Astrocyte (in vitro differentiated cells and primary cell): ENCODE data around the gene HSD11B1. TPM values are rescaled to one million over a fixed set of nuclear protein-coding genes. Genes with fewer than 3 reads are reported as not detected.
A peak's percentile ranks its signal among the peaks of the same experiment; 100 is the strongest.

Experiments used
- DNase-seq: peaks from one replicate; pipeline ENCODE4 v3.0.0-alpha.2; 2010; ENCODE audit warnings: low read depth
- FAIRE-seq: peaks from 2 replicates; lab custom pipeline; 2011; peaks lifted over from hg19 to GRCh38; lab: Jason Lieb, UNC
- H2AFZ ChIP-seq: 2 replicates; pipeline ENCODE4 v1.6.0; 2012; ENCODE audit warnings: low read depth, low read length, inconsistent platforms
- H3K27ac ChIP-seq: 2 replicates; pipeline ENCODE4 v1.5.1; 2011; ENCODE audit warnings: low read depth, low read length, inconsistent platforms
- H3K27me3 ChIP-seq: 2 replicates; pipeline ENCODE4 v1.6.0; 2011; ENCODE audit warnings: low read length, inconsistent platforms; ENCODE audit not compliant: insufficient read depth
- H3K36me3 ChIP-seq: 2 replicates; pipeline ENCODE4 v1.5.1; 2011; ENCODE audit warnings: low read length, inconsistent platforms; ENCODE audit not compliant: insufficient read depth
- H3K4me1 ChIP-seq: 2 replicates; pipeline ENCODE4 v1.5.1; 2011; ENCODE audit warnings: low read length, inconsistent platforms; ENCODE audit not compliant: insufficient read depth
- H3K4me2 ChIP-seq: 2 replicates; pipeline ENCODE4 v1.6.0; 2012; ENCODE audit warnings: low read length, inconsistent platforms
- H3K4me3 ChIP-seq: 2 replicates; pipeline ENCODE4 v1.5.1; 2011; ENCODE audit warnings: low read depth, mild to moderate bottlenecking, low read length, inconsistent platforms; ENCODE audit not compliant: insufficient read depth
- H3K79me2 ChIP-seq: 2 replicates; pipeline ENCODE4 v1.6.0; 2012; ENCODE audit warnings: mild to moderate bottlenecking, low read length, inconsistent platforms; ENCODE audit not compliant: insufficient read depth
- H3K9ac ChIP-seq: 2 replicates; pipeline ENCODE4 v1.6.0; 2012; ENCODE audit warnings: mild to moderate bottlenecking, low read length, inconsistent platforms
- H3K9me3 ChIP-seq: 2 replicates; pipeline ENCODE4 v1.5.1; 2012; ENCODE audit warnings: low read depth, mild to moderate bottlenecking, low read length, inconsistent platforms; ENCODE audit not compliant: insufficient read depth
- H4K20me1 ChIP-seq: 2 replicates; pipeline ENCODE4 v1.6.0; 2012; ENCODE audit warnings: low read length, inconsistent platforms; ENCODE audit not compliant: insufficient read depth
- H3K27ac Mint-ChIP-seq: one replicate; pipeline ENCODE4 v1.8.0; 2021; ENCODE audit warnings: mild to moderate bottlenecking, mixed read lengths; ENCODE audit not compliant: unreplicated experiment
- H3K27me3 Mint-ChIP-seq: one replicate; pipeline ENCODE4 v1.8.0; 2021; ENCODE audit warnings: low read depth, mixed read lengths; ENCODE audit not compliant: unreplicated experiment
- H3K36me3 Mint-ChIP-seq: one replicate; pipeline ENCODE4 v1.8.0; 2021; ENCODE audit warnings: low read depth, mixed read lengths; ENCODE audit not compliant: unreplicated experiment
- H3K4me1 Mint-ChIP-seq: one replicate; pipeline ENCODE4 v1.8.0; 2021; ENCODE audit warnings: low read depth, mixed read lengths; ENCODE audit not compliant: unreplicated experiment
- H3K4me3 Mint-ChIP-seq: one replicate; pipeline ENCODE4 v1.8.0; 2021; ENCODE audit warnings: mild to moderate bottlenecking, moderate library complexity, mixed read lengths; ENCODE audit not compliant: unreplicated experiment
- H3K9me3 Mint-ChIP-seq: one replicate; pipeline ENCODE4 v1.8.0; 2021; ENCODE audit warnings: mild to moderate bottlenecking, mixed read lengths; ENCODE audit not compliant: unreplicated experiment
- CTCF ChIP-seq: IDR thresholded peaks from 2 replicates; pipeline ENCODE4 v1.5.1; 2011; ENCODE audit warnings: low read depth, mild to moderate bottlenecking, inconsistent platforms, low read length, moderate library complexity; ENCODE audit not compliant: insufficient read depth
- EZH2 ChIP-seq: IDR thresholded peaks from 2 replicates; pipeline ENCODE4 v1.6.1; 2012; ENCODE audit warnings: mild to moderate bottlenecking, low read length, inconsistent platforms; ENCODE audit not compliant: insufficient read depth
- total RNA-seq: library from RNA; stranded (reverse); gene quantifications from 2 replicates; pipeline ENCODE4 v1.2.1, GENCODE V29; 2021

HSD11B1 gene
- total RNA-seq, 1 donor from 2014 or later = not detected

GRCh38 chr1:209672705-209673630 is 31.7 kb upstream of the HSD11B1 start:
- Histone ChIP-seq H3K27ac (no peak overlapping the region), H3K4me1 (peaks cover 13% of the 10 kb centered on the region), H3K36me3 (no peaks in the 10 kb centered on the region), H3K9ac (no peak overlapping the region), H3K27me3 (peaks cover 40% of the 10 kb centered on the region), H3K79me2 (no peaks in the 10 kb centered on the region), H3K4me2 (no peak overlapping the region), H3K4me3 (no peak overlapping the region), H2AFZ (no peak overlapping the region), H3K9me3 (no peaks in the 10 kb centered on the region), H4K20me1 (no peaks in the 10 kb centered on the region)
- FAIRE-seq (no peak), DNase-seq (no peak)
- Mint-ChIP-seq H3K4me3 (no peak overlapping the region), H3K27ac (peak overlapping the region; percentile 92), H3K9me3 (peaks cover 1% of the 10 kb centered on the region), H3K27me3 (peaks cover 45% of the 10 kb centered on the region), H3K4me1 (peaks cover 25% of the 10 kb centered on the region), H3K36me3 (peaks cover 2% of the 10 kb centered on the region)
- TF ChIP-seq EZH2 = no peak
- TF ChIP-seq CTCF = no peak

- H3K4me1 Mint-ChIP-seq = peaks cover 25% of the 10 kb centered on the region
- FAIRE-seq (no peak), DNase-seq (no peak)
- Histone ChIP-seq H3K36me3 (no peaks in the 10 kb centered on the region), H3K27me3 (peaks cover 46% of the 10 kb centered on the region), H2AFZ (no peak overlapping the region), H3K79me2 (no peaks in the 10 kb centered on the region), H3K27ac (no peak overlapping the region), H3K9ac (no peak overlapping the region), H3K4me2 (no peak overlapping the region), H3K4me3 (no peak overlapping the region), H3K4me1 (peaks cover 13% of the 10 kb centered on the region), H3K9me3 (no peaks in the 10 kb centered on the region), H4K20me1 (no peaks in the 10 kb centered on the region)
- peaks cover 47% of the 10 kb centered on the region for H3K27me3 Mint-ChIP-seq
- peaks cover 1% of the 10 kb centered on the region for H3K9me3 Mint-ChIP-seq
- H3K4me3 Mint-ChIP-seq = peak overlapping the region; percentile 10
- H3K36me3 Mint-ChIP-seq = peaks cover 2% of the 10 kb centered on the region
- peak overlapping the region; percentile 92 for H3K27ac Mint-ChIP-seq
- TF ChIP-seq EZH2 = no peak
- TF ChIP-seq CTCF = no peak
Measured at GRCh38 chr1:209673631-209674417, 30.8 kb upstream of the HSD11B1 start.
